HL-60 (cell line): ENCODE measurements around the gene NLGN1.

ENCODE experiments used
- CTCF ChIP-seq: IDR thresholded peaks from one replicate; pipeline ENCODE4 v1.5.1; 2011; ENCODE audit warnings: low read length, control low read depth, inconsistent platforms; ENCODE audit not compliant: insufficient read depth
- REST ChIP-seq: IDR thresholded peaks from 2 replicates; pipeline ENCODE4 v1.6.1; 2012; ENCODE audit warnings: low read depth; ENCODE audit not compliant: insufficient replicate concordance

GRCh38 chr3:173416070-173416469 lies 18.5 kb downstream of the NLGN1 start:
- TF ChIP-seq REST (no peak), CTCF (no peak)
